ENCODE data around the gene RBP3. TPM values are rescaled to one million over a fixed set of nuclear protein-coding genes. Genes with fewer than 3 reads are reported as not detected.

The RBP3 gene
- total and polyA plus RNA-seq, 4 experiments from 2014 or later: not detected

DNA sequence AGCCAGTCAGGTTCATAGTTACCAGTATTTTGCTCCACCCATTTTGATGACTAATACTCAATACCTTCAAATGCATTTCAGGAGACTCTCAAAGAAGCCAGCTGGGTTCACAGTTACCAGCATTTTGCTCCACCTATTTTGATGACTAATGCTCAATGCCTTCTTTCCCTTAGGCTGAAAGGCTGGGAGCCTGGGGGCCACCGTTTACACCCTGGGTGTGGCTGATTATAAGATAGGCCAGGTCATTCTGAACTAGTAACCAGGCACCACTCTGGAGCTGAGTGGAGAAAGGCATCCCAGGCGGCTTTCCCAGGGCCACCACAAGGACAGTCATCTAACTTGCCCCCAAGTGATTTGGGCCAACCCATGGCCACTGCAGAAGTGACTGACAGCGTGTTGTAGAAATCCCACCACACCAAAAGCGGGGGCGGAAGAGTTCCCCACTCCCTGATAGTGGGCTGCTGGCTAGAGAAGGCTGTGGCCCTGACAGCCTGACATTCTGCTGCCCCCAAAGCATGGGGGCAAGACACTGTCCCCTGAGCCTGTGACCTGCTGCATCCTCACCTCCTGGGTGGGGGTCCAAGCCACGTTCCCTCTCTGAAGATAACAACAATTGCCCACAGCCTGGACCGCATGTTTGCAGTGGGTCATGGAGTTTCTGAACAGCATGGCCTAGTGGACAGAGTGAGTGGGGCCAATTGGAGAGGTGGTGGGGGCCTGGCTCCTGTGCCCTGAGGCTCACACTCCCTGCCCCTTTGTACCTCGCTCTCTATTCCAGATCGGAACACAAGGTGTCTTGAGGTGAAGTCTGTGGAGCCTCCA is 58.9 kb downstream of the RBP3 start:
- no peaks in the 10 kb centered on the region for H3K9me3 Mint-ChIP-seq
- H3K27ac Mint-ChIP-seq: no peak overlapping the region
- Histone ChIP-seq H3K27ac (ENCODE audit: low read depth, low read length) (no peak overlapping the region), H3K4me1 (ENCODE audit: insufficient read depth, low read length) (no peaks in the 10 kb centered on the region), H3K4me3 (ENCODE audit: low read length in 2 of 2) (no peak overlapping the region), H3K27me3 (ENCODE audit: insufficient read depth, low read length) (no peaks in the 10 kb centered on the region), H3K36me3 (ENCODE audit: insufficient read depth, low read length) (no peaks in the 10 kb centered on the region), H3K9me3 (ENCODE audit: control insufficient read depth in 1 of 2, low read length in 2 of 2) (no peaks in the 10 kb centered on the region)
- H3K4me3 Mint-ChIP-seq: no peak overlapping the region
- no peaks in the 10 kb centered on the region for H3K36me3 Mint-ChIP-seq
- ChIA-PET POLR2A (ENCODE audit: partially characterized antibody) (no interaction called here), CTCF (ENCODE audit: partially characterized antibody) (no interaction called here)
- intact Hi-C loops (cut with micrococcal nuclease): no loop called here
- no peak for DNase-seq
- H3K27me3 Mint-ChIP-seq: peaks cover 0 to 6% of the 10 kb centered on the region in 2 donors
- no peaks in the 10 kb centered on the region for H3K4me1 Mint-ChIP-seq

Other genes starting within 250 kb of the RBP3 start
- gene GDF10, start 48.2 kb upstream of the RBP3 start, total RNA-seq: 1 to 10 TPM in 1 of 2 experiments, under 1 TPM in 1; 0.81 to 1.3 TPM
- under 1 TPM; 0.19 to 0.75 TPM for gene GDF10, start 48.2 kb upstream of the RBP3 start, polyA plus RNA-seq
- not detected for gene GDF2, start 25.9 kb upstream of the RBP3 start, total RNA-seq
- gene GDF2, start 25.9 kb upstream of the RBP3 start, polyA plus RNA-seq: not detected
- gene ZNF488, start 35.9 kb downstream of the RBP3 start, total RNA-seq: not detected
- under 1 TPM in 1 of 2 donors, not detected in 1; 0.20 TPM for gene ZNF488, start 35.9 kb downstream of the RBP3 start, polyA plus RNA-seq
- not detected for gene ANXA8, start 135.8 kb downstream of the RBP3 start, total RNA-seq
- gene ANXA8, start 135.8 kb downstream of the RBP3 start, polyA plus RNA-seq: not detected
- not detected for gene FAM25G, start 143.3 kb downstream of the RBP3 start, total RNA-seq
- gene FAM25G, start 143.3 kb downstream of the RBP3 start, polyA plus RNA-seq: not detected
- 10 to 100 TPM; 11.3 to 12.3 TPM for gene AGAP9, start 175.3 kb downstream of the RBP3 start, total RNA-seq
- gene AGAP9, start 175.3 kb downstream of the RBP3 start, polyA plus RNA-seq: 1 to 10 TPM in 1 of 2 donors, not detected in 1; 1.0 TPM

All from CD4-positive, alpha-beta memory T cell (primary cell).